ENCODE results near the gene KHSRP.

DNA sequence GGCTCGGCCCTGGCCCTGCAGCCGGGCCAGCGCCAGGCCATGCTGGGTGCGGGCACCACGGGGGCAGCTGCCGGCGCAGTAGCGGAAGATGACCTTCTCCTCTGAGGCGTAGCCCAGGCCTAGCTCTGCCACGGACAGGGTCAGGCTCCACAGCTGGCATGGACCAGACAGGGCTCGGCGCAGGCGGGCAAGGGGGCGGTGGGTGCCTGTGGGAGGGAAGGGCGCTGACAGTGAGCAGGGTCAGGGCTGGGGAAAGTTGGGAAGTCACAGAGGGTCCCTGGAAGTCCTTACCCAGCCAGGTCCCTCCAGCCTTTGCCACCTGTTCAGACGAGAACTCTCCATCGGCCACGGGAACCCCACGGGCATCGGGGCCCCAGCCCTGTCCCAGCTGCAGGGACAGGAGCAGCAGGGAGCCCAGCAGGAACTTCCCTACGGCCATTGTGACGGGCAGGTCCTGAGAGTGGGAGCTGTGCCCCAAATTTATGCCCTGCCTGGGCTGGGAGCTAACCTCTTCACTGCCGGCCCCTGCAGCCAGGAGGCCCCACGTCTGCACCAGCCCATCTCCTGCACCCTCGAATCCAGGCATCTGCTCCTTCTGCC is 49.1 kb downstream of the KHSRP start, which contains the start of gene PSPN:
- TF ChIP-seq, protein P1, sequence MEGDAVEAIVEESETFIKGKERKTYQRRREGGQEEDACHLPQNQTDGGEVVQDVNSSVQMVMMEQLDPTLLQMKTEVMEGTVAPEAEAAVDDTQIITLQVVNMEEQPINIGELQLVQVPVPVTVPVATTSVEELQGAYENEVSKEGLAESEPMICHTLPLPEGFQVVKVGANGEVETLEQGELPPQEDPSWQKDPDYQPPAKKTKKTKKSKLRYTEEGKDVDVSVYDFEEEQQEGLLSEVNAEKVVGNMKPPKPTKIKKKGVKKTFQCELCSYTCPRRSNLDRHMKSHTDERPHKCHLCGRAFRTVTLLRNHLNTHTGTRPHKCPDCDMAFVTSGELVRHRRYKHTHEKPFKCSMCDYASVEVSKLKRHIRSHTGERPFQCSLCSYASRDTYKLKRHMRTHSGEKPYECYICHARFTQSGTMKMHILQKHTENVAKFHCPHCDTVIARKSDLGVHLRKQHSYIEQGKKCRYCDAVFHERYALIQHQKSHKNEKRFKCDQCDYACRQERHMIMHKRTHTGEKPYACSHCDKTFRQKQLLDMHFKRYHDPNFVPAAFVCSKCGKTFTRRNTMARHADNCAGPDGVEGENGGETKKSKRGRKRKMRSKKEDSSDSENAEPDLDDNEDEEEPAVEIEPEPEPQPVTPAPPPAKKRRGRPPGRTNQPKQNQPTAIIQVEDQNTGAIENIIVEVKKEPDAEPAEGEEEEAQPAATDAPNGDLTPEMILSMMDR (IDR thresholded peaks at IDR 0.05) = no peak
- TF ChIP-seq POLR2A (IDR thresholded peaks at IDR 0.05) (no peak), POLR2AphosphoS5 (IDR thresholded peaks at IDR 0.05) (no peak)
